GM12874 (cell line): Measurements from ENCODE around the gene PSKH1.

ENCODE experiments used
- CTCF ChIP-seq: IDR thresholded peaks from 2 replicates; pipeline ENCODE4 v1.5.1; 2011; ENCODE audit warnings: low read depth, mild to moderate bottlenecking, control low read depth, low read length, moderate library complexity; ENCODE audit not compliant: insufficient read depth

PSKH1 gene

GRCh38 chr16:67892899-67893742, at the start of gene PSKH1:
TSS of gene PSKH1 (plus strand) at chr16:67893254. CDS start at chr16:67908750, 15,496 bp downstream.
- TF ChIP-seq CTCF, result no peak

GRCh38 chr16:67843343-67843765, 49.7 kb upstream of the PSKH1 start:
- no peak for TF ChIP-seq CTCF

GRCh38 chr16:67844497-67844896, 48.6 kb upstream of the PSKH1 start:
- no peak for TF ChIP-seq CTCF

- no peak for TF ChIP-seq CTCF
Measured at GRCh38 chr16:67845291-67846062, 47.6 kb upstream of the PSKH1 start.

- TF ChIP-seq CTCF, result no peak
Measured at GRCh38 chr16:67846063-67846319, 47.1 kb upstream of the PSKH1 start.

- no peak for TF ChIP-seq CTCF
Measured at GRCh38 chr16:67846320-67847063, 46.6 kb upstream of the PSKH1 start, which contains the start of gene NUTF2. TSS of gene NUTF2 (plus strand) at chr16:67846933. CDS start at chr16:67865131, 18,198 bp downstream.
